ENCODE measurements around the gene TRMU. TPM values are rescaled to one million over a fixed set of nuclear protein-coding genes. Genes with fewer than 3 reads are reported as not detected.

The TRMU gene
- total RNA-seq, 1 donor from 2014 or later: 71.8 TPM

- H3K27ac Mint-ChIP-seq: no peak overlapping the region
Measured at GRCh38 chr22:46369716-46370583, 34.4 kb downstream of the TRMU start.

GRCh38 chr22:46370584-46371291 is 35.2 kb downstream of the TRMU start:
- Mint-ChIP-seq H3K4me3 (ENCODE audit: low read depth) (no peak overlapping the region), H3K27ac (peak overlapping the region; percentile 78), H3K36me3 (ENCODE audit: insufficient read depth) (peaks cover 9% of the 10 kb centered on the region), H3K27me3 (no peaks in the 10 kb centered on the region), H3K9me3 (ENCODE audit: low read depth) (peaks cover under 1% of the 10 kb centered on the region), H3K4me1 (ENCODE audit: low read depth) (peaks cover 11% of the 10 kb centered on the region)
- no peak for TF ChIP-seq CTCF (IDR thresholded peaks at IDR 0.05; ENCODE audit: unreplicated experiment)
- no peak for DNase-seq (ENCODE audit: low spot score, unreplicated experiment)

More at GRCh38 chr22:46369716-46370583, 34.4 kb downstream of the TRMU start:
- Mint-ChIP-seq H3K4me3 (ENCODE audit: low read depth) (no peak overlapping the region), H3K27me3 (no peaks in the 10 kb centered on the region), H3K36me3 (ENCODE audit: insufficient read depth) (peaks cover 3% of the 10 kb centered on the region), H3K4me1 (ENCODE audit: low read depth) (peaks cover 11% of the 10 kb centered on the region), H3K9me3 (ENCODE audit: low read depth) (no peaks in the 10 kb centered on the region)
- no peak for DNase-seq (ENCODE audit: low spot score, unreplicated experiment)
- TF ChIP-seq CTCF (IDR thresholded peaks at IDR 0.05; ENCODE audit: unreplicated experiment): no peak

GRCh38 chr22:46371623-46372226 is 36.2 kb downstream of the TRMU start:
- no peak overlapping the region for H3K4me3 Mint-ChIP-seq (ENCODE audit: low read depth)
- no peaks in the 10 kb centered on the region for H3K27me3 Mint-ChIP-seq
- no peak for TF ChIP-seq CTCF (IDR thresholded peaks at IDR 0.05; ENCODE audit: unreplicated experiment)
- H3K27ac Mint-ChIP-seq: no peak overlapping the region
- DNase-seq (ENCODE audit: low spot score, unreplicated experiment): no peak
- peaks cover 14% of the 10 kb centered on the region for H3K36me3 Mint-ChIP-seq (ENCODE audit: insufficient read depth)
- H3K4me1 Mint-ChIP-seq (ENCODE audit: low read depth): peaks cover 15% of the 10 kb centered on the region
- peaks cover 4% of the 10 kb centered on the region for H3K9me3 Mint-ChIP-seq (ENCODE audit: low read depth)

- Mint-ChIP-seq H3K9me3 (ENCODE audit: low read depth) (peaks cover 4% of the 10 kb centered on the region), H3K27me3 (no peaks in the 10 kb centered on the region), H3K36me3 (ENCODE audit: insufficient read depth) (peaks cover 16% of the 10 kb centered on the region), H3K4me1 (ENCODE audit: low read depth) (peaks cover 23% of the 10 kb centered on the region), H3K4me3 (ENCODE audit: low read depth) (no peak overlapping the region), H3K27ac (peak overlapping the region; percentile 79)
- no peak for DNase-seq (ENCODE audit: low spot score, unreplicated experiment)
- no peak for TF ChIP-seq CTCF (IDR thresholded peaks at IDR 0.05; ENCODE audit: unreplicated experiment)
Measured at GRCh38 chr22:46372686-46373085, 37.2 kb downstream of the TRMU start.

GRCh38 chr22:46373159-46373558 is 37.6 kb downstream of the TRMU start:
- no peak overlapping the region for H3K4me3 Mint-ChIP-seq (ENCODE audit: low read depth)
- H3K36me3 Mint-ChIP-seq (ENCODE audit: insufficient read depth): peaks cover 16% of the 10 kb centered on the region
- H3K4me1 Mint-ChIP-seq (ENCODE audit: low read depth): peaks cover 26% of the 10 kb centered on the region
- H3K27me3 Mint-ChIP-seq: no peaks in the 10 kb centered on the region
- DNase-seq (ENCODE audit: low spot score, unreplicated experiment): no peak
- H3K9me3 Mint-ChIP-seq (ENCODE audit: low read depth): peaks cover 4% of the 10 kb centered on the region
- peak overlapping the region; percentile 79 for H3K27ac Mint-ChIP-seq
- TF ChIP-seq CTCF (IDR thresholded peaks at IDR 0.05; ENCODE audit: unreplicated experiment): no peak
